Caco-2 (cell line): Measurements from ENCODE around the gene CFAP45. TPM values are rescaled to one million over a fixed set of nuclear protein-coding genes. Genes with fewer than 3 reads are reported as not detected.

Experiments
- BruUV-seq: library from RNA; stranded (reverse); fragments of 400-500 nt; replicated peaks from 2 replicates; lab custom pipeline; 2021; lab: Mats Ljungman, UMichigan
- CTCF ChIA-PET: fragments of 300-600 bp; sonication (Branson Sonifier 250); formaldehyde crosslinking; loops from one replicate; lab custom pipeline; 2022; ENCODE audit warnings: antibody characterized with exemption; lab: Charles Lee
- POLR2A ChIA-PET: fragments of 300-600 bp; sonication (Branson Sonifier 250); formaldehyde crosslinking; loops from one replicate; lab custom pipeline; 2022; ENCODE audit warnings: antibody characterized with exemption; lab: Charles Lee
- DNase-seq, 2 experiments: peaks; one replicate each; pipeline versions ENCODE4 v3.0.0 to v3.0.0-alpha.2; 2020 to 2022
- H3K27me3 ChIP-seq: replicated peaks from 2 replicates; pipeline ENCODE4 v1.6.0; 2011; ENCODE audit warnings: low read length; ENCODE audit not compliant: control insufficient read depth, insufficient read depth
- H3K36me3 ChIP-seq: 2 replicates; pipeline ENCODE4 v1.5.1; 2011; ENCODE audit warnings: low read length; ENCODE audit not compliant: control insufficient read depth, insufficient read depth
- H3K4me1 ChIP-seq: fragments of 250-450 bp; sonication (Bioruptor Pico); 2 replicates; pipeline ENCODE4 v1.5.1; 2020; ENCODE audit warnings: mild to moderate bottlenecking
- H3K4me3 ChIP-seq: 2 replicates; pipeline ENCODE4 v1.5.1; 2011; ENCODE audit warnings: low read depth, mild to moderate bottlenecking, control low read depth, low read length
- H3K9me3 ChIP-seq: fragments of 250-450 bp; sonication (Bioruptor Pico); 2 replicates; pipeline ENCODE4 v1.5.1; 2020; ENCODE audit warnings: mild to moderate bottlenecking, moderate library complexity
- H3K27ac Mint-ChIP-seq: one replicate; pipeline ENCODE4 v1.8.0; 2022; ENCODE audit warnings: mixed read lengths; ENCODE audit not compliant: unreplicated experiment
- H3K27me3 Mint-ChIP-seq: one replicate; pipeline ENCODE4 v1.8.0; 2022; ENCODE audit warnings: mixed read lengths; ENCODE audit not compliant: insufficient read depth, unreplicated experiment
- H3K36me3 Mint-ChIP-seq: one replicate; pipeline ENCODE4 v1.8.0; 2022; ENCODE audit warnings: mild to moderate bottlenecking, mixed read lengths; ENCODE audit not compliant: insufficient read depth, unreplicated experiment
- H3K4me1 Mint-ChIP-seq: one replicate; pipeline ENCODE4 v1.8.0; 2022; ENCODE audit warnings: low read depth, mixed read lengths; ENCODE audit not compliant: unreplicated experiment
- H3K4me3 Mint-ChIP-seq: one replicate; pipeline ENCODE4 v1.8.0; 2022; ENCODE audit warnings: mild to moderate bottlenecking, moderate library complexity, mixed read lengths; ENCODE audit not compliant: unreplicated experiment
- H3K9me3 Mint-ChIP-seq: one replicate; pipeline ENCODE4 v1.8.0; 2022; ENCODE audit warnings: mixed read lengths; ENCODE audit not compliant: unreplicated experiment
- intact Hi-C: fragments of 100-400 bp; cut with micrococcal nuclease; formaldehyde crosslinking; loops from one replicate; pipeline ENCODE4 v1.10.0; 2022; ENCODE audit not compliant: unreplicated experiment
- total RNA-seq: library from RNA; stranded (reverse); gene quantifications from 2 replicates; pipeline ENCODE4 v1.2.3, GENCODE V29; 2022
- TF ChIP-seq, protein P1 (sequence below), 2 experiments: fragments of 200-600 bp in 1 of 2; IDR thresholded peaks; 1 replicate in 1 of 2; 2 replicates in 1 of 2; pipeline versions ENCODE4 v1.5.1 to v1.8.0; 2011 to 2022; ENCODE audit warnings: antibody characterized with exemption in 1 of 2, control low read depth in 1 of 2, inconsistent platforms in 1 of 2, low read depth in 1 of 2, low read length in 1 of 2, mild to moderate bottlenecking in 1 of 2, moderate library complexity in 1 of 2; ENCODE audit not compliant: insufficient read depth in 1 of 2, severe bottlenecking in 1 of 2, unreplicated experiment in 1 of 2

Gene CFAP45
- total RNA-seq, 1 experiment from 2014 or later = 1.1 TPM

DNA sequence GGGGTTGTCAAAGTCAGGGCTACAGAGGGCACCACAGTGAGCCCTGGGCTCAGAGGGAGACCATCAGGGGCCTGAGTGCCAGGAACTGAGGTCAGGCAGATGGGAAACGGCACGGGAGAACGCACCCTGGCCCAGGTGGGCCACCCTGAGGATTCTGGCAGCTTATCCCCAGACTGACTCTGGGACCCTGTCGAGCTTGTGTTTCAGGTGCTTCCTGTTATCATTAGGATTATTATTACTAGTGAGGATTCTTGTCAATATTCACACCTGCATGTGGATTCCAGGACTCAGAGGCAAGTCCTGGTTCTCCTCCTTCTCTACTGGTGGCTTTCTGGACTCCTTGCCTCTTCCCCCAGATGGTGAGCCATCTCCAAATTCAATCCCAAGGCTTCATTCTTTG, 52.7 kb downstream of the CFAP45 start:
- H3K27me3 ChIP-seq = no peaks in the 10 kb centered on the region
- H3K4me1 ChIP-seq = peaks cover 12% of the 10 kb centered on the region
- TF ChIP-seq, protein P1, sequence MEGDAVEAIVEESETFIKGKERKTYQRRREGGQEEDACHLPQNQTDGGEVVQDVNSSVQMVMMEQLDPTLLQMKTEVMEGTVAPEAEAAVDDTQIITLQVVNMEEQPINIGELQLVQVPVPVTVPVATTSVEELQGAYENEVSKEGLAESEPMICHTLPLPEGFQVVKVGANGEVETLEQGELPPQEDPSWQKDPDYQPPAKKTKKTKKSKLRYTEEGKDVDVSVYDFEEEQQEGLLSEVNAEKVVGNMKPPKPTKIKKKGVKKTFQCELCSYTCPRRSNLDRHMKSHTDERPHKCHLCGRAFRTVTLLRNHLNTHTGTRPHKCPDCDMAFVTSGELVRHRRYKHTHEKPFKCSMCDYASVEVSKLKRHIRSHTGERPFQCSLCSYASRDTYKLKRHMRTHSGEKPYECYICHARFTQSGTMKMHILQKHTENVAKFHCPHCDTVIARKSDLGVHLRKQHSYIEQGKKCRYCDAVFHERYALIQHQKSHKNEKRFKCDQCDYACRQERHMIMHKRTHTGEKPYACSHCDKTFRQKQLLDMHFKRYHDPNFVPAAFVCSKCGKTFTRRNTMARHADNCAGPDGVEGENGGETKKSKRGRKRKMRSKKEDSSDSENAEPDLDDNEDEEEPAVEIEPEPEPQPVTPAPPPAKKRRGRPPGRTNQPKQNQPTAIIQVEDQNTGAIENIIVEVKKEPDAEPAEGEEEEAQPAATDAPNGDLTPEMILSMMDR (IDR thresholded peaks at IDR 0.05; ENCODE audit: insufficient read depth in 1 of 2, low read depth in 1 of 2, low read length in 1 of 2, severe bottlenecking in 1 of 2, unreplicated experiment in 1 of 2) = no peak
- ChIA-PET CTCF (no interaction called here), POLR2A (no interaction called here)
- Mint-ChIP-seq H3K27ac (no peak overlapping the region), H3K9me3 (no peaks in the 10 kb centered on the region), H3K27me3 (no peaks in the 10 kb centered on the region), H3K36me3 (no peaks in the 10 kb centered on the region), H3K4me1 (peaks cover 19% of the 10 kb centered on the region), H3K4me3 (no peak overlapping the region)
- H3K9me3 ChIP-seq = no peaks in the 10 kb centered on the region
- no peaks in the 10 kb centered on the region for H3K36me3 ChIP-seq
- BruUV-seq = no TSS peak
- no peak for DNase-seq
- intact Hi-C loops = loop anchor here (2.0 kb wide), 1 partner anchor 66 kb away; the partner anchor contains the start of gene DUSP23
- H3K4me3 ChIP-seq = no peak overlapping the region

DNA sequence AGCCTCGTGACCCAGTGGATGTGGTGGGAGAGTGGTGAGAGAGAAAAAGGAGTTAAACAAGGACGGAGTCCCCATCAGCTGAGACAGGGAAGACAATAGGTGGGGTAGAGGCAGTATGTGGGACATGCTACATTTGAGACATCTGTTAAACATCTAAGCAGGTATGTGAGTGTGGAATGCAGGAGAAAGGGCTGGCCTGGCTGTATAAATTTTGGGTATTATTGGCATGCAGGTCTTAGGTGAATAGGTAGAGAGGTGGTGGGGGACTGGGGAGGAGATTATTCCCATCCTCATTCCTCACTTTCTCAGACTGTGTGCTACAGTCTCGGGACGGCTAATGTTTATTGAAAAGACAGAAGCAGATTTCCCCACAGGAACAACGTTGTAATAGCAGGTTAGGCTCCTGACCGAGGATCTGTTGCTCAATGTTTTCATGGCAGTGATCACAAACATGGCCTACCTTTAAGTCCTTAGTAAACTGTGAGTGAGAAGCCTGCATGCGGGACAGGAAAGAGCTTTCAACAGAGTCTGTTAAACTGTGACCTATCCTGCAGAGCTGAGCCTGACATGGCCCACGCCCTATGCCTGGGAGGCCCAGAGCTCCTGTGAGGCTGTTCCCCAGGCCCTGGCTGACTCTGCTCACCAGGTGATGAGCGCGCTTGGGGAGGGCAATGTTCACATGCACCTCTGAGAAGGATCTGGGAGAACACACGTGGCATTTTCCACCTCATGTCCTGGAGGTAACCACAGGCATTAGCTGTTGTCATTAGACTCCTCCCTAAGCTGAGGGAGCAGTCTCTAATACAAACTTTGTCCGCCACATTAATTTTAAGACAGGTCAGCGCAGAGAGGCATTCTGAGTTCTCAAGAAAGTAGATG, 54.0 kb downstream of the CFAP45 start:
- intact Hi-C loops = loop anchor here (1.0 to 2.0 kb wide), 2 partner anchors 8 to 65 kb away; partner anchors contain the start of gene DUSP23
- POLR2A ChIA-PET = interaction anchor here (0.8 to 1.2 kb wide), 2 partner anchors 9 to 79 kb away, joined by 3 to 5 read pairs; partner anchors contain the start of gene TAGLN2
- Mint-ChIP-seq H3K9me3 (no peaks in the 10 kb centered on the region), H3K4me3 (no peak overlapping the region), H3K4me1 (peaks cover 19% of the 10 kb centered on the region), H3K27me3 (no peaks in the 10 kb centered on the region), H3K36me3 (no peaks in the 10 kb centered on the region), H3K27ac (peak overlapping the region; percentile 63)
- CTCF ChIA-PET = interaction anchor here (0.6 to 1.7 kb wide), 7 partner anchors 9 to 161 kb away, joined by 3 to 9 read pairs (median 5); partner anchors contain the start of gene DUSP23
- no TSS peak for BruUV-seq
- Histone ChIP-seq H3K36me3 (no peaks in the 10 kb centered on the region), H3K4me1 (peaks cover 12% of the 10 kb centered on the region), H3K27me3 (no peaks in the 10 kb centered on the region), H3K4me3 (no peak overlapping the region), H3K9me3 (no peaks in the 10 kb centered on the region)
- peak; percentile 73 to 79 for DNase-seq
- TF ChIP-seq, protein P1 (IDR thresholded peaks at IDR 0.05; ENCODE audit: insufficient read depth in 1 of 2, low read depth in 1 of 2, low read length in 1 of 2, severe bottlenecking in 1 of 2, unreplicated experiment in 1 of 2) = no peak

DNA sequence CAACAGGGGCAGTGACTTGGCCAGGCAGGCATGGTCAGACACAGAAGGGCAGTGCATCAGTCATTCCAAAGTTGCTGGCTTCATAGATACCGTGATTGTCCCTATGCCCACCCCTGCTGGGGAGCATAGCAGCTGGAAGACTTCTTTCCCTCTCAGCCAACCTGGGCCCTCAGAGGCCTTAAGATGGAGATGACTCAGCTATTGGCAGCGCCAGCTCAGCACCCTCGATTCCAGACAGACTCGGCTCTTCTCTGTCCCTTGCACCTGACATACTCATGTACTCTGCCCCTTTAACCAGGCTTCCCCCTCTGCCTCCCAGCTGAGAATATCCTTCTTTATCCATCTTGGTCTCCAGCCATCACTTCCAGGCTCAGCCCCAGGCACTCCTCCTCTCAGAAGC, 56.5 kb downstream of the CFAP45 start:
- Mint-ChIP-seq H3K36me3 (no peaks in the 10 kb centered on the region), H3K27me3 (no peaks in the 10 kb centered on the region), H3K9me3 (no peaks in the 10 kb centered on the region), H3K27ac (no peak overlapping the region), H3K4me3 (no peak overlapping the region), H3K4me1 (peaks cover 14% of the 10 kb centered on the region)
- DNase-seq = no peak
- no TSS peak for BruUV-seq
- intact Hi-C loops = no loop called here
- CTCF ChIA-PET = no interaction called here
- Histone ChIP-seq H3K4me1 (peaks cover 12% of the 10 kb centered on the region), H3K9me3 (no peaks in the 10 kb centered on the region), H3K36me3 (no peaks in the 10 kb centered on the region), H3K4me3 (no peak overlapping the region), H3K27me3 (no peaks in the 10 kb centered on the region)
- TF ChIP-seq, protein P1 (IDR thresholded peaks at IDR 0.05; ENCODE audit: insufficient read depth in 1 of 2, low read depth in 1 of 2, low read length in 1 of 2, severe bottlenecking in 1 of 2, unreplicated experiment in 1 of 2) = no peak
- POLR2A ChIA-PET = no interaction called here
